ENCODE data around the gene COL23A1.
A peak's percentile ranks its signal among the peaks of the same experiment; 100 is the strongest.

The COL23A1 gene

GRCh38 chr5:178553517-178553916 is 36.7 kb downstream of the COL23A1 start:
- DNase-seq, result no peak
- Mint-ChIP-seq H3K27me3 (peaks cover 19% of the 10 kb centered on the region), H3K27ac (no peak overlapping the region), H3K4me1 (ENCODE audit: low read depth) (no peaks in the 10 kb centered on the region), H3K4me3 (no peak overlapping the region), H3K9me3 (no peaks in the 10 kb centered on the region), H3K36me3 (ENCODE audit: low read depth) (no peaks in the 10 kb centered on the region)

- H3K4me3 Mint-ChIP-seq, result no peak overlapping the region
- no peaks in the 10 kb centered on the region for H3K4me1 Mint-ChIP-seq (ENCODE audit: low read depth)
- DNase-seq, result no peak
- no peaks in the 10 kb centered on the region for H3K9me3 Mint-ChIP-seq
- peaks cover 16% of the 10 kb centered on the region for H3K27me3 Mint-ChIP-seq
- no peaks in the 10 kb centered on the region for H3K36me3 Mint-ChIP-seq (ENCODE audit: low read depth)
- no peak overlapping the region for H3K27ac Mint-ChIP-seq
These were observed 38.7 kb downstream of the COL23A1 start for GRCh38 chr5:178551468-178551867.

- H3K9me3 Mint-ChIP-seq, result no peaks in the 10 kb centered on the region
- DNase-seq, result no peak
- no peak overlapping the region for H3K27ac Mint-ChIP-seq
- no peak overlapping the region for H3K4me3 Mint-ChIP-seq
- H3K27me3 Mint-ChIP-seq, result peaks cover 16% of the 10 kb centered on the region
- no peaks in the 10 kb centered on the region for H3K36me3 Mint-ChIP-seq (ENCODE audit: low read depth)
- H3K4me1 Mint-ChIP-seq (ENCODE audit: low read depth), result no peaks in the 10 kb centered on the region
These were observed 39.1 kb downstream of the COL23A1 start for GRCh38 chr5:178551059-178551458.

- Mint-ChIP-seq H3K4me3 (no peak overlapping the region), H3K27me3 (peaks cover 12% of the 10 kb centered on the region), H3K27ac (no peak overlapping the region), H3K36me3 (ENCODE audit: low read depth) (no peaks in the 10 kb centered on the region), H3K9me3 (no peaks in the 10 kb centered on the region), H3K4me1 (ENCODE audit: low read depth) (no peaks in the 10 kb centered on the region)
- no peak for DNase-seq
These were observed 41.4 kb downstream of the COL23A1 start for GRCh38 chr5:178548746-178549145.

- Mint-ChIP-seq H3K36me3 (ENCODE audit: low read depth) (no peaks in the 10 kb centered on the region), H3K27me3 (peaks cover 12% of the 10 kb centered on the region), H3K9me3 (no peaks in the 10 kb centered on the region), H3K4me1 (ENCODE audit: low read depth) (no peaks in the 10 kb centered on the region), H3K4me3 (no peak overlapping the region), H3K27ac (peak overlapping the region; percentile 81)
- DNase-seq, result no peak
These were observed 42.3 kb downstream of the COL23A1 start for GRCh38 chr5:178547753-178548415.

GRCh38 chr5:178547052-178547666 is 43.0 kb downstream of the COL23A1 start:
- Mint-ChIP-seq H3K27ac (peak overlapping the region; percentile 50), H3K4me1 (ENCODE audit: low read depth) (no peaks in the 10 kb centered on the region), H3K4me3 (no peak overlapping the region), H3K27me3 (peaks cover 11% of the 10 kb centered on the region), H3K36me3 (ENCODE audit: low read depth) (no peaks in the 10 kb centered on the region), H3K9me3 (no peaks in the 10 kb centered on the region)
- no peak for DNase-seq

- Mint-ChIP-seq H3K36me3 (ENCODE audit: low read depth) (no peaks in the 10 kb centered on the region), H3K27me3 (peaks cover 6% of the 10 kb centered on the region), H3K27ac (no peak overlapping the region), H3K4me3 (no peak overlapping the region), H3K9me3 (no peaks in the 10 kb centered on the region), H3K4me1 (ENCODE audit: low read depth) (no peaks in the 10 kb centered on the region)
- no peak for DNase-seq
These were observed 43.5 kb downstream of the COL23A1 start for GRCh38 chr5:178546675-178547033.

- H3K9me3 Mint-ChIP-seq, result no peaks in the 10 kb centered on the region
- H3K4me3 Mint-ChIP-seq, result no peak overlapping the region
- no peaks in the 10 kb centered on the region for H3K36me3 Mint-ChIP-seq (ENCODE audit: low read depth)
- H3K27ac Mint-ChIP-seq, result no peak overlapping the region
- no peak for DNase-seq
- no peaks in the 10 kb centered on the region for H3K4me1 Mint-ChIP-seq (ENCODE audit: low read depth)
- peaks cover under 1% of the 10 kb centered on the region for H3K27me3 Mint-ChIP-seq
These were observed 44.1 kb downstream of the COL23A1 start for GRCh38 chr5:178545941-178546674.

- no peaks in the 10 kb centered on the region for H3K36me3 Mint-ChIP-seq (ENCODE audit: low read depth)
- no peaks in the 10 kb centered on the region for H3K4me1 Mint-ChIP-seq (ENCODE audit: low read depth)
- no peaks in the 10 kb centered on the region for H3K27me3 Mint-ChIP-seq
- no peaks in the 10 kb centered on the region for H3K9me3 Mint-ChIP-seq
- H3K4me3 Mint-ChIP-seq, result no peak overlapping the region
- DNase-seq, result no peak
- no peak overlapping the region for H3K27ac Mint-ChIP-seq
These were observed 45.0 kb downstream of the COL23A1 start for GRCh38 chr5:178545176-178545575.

- DNase-seq, result no peak
- no peaks in the 10 kb centered on the region for H3K9me3 Mint-ChIP-seq
- no peaks in the 10 kb centered on the region for H3K27me3 Mint-ChIP-seq
- H3K36me3 Mint-ChIP-seq (ENCODE audit: low read depth), result no peaks in the 10 kb centered on the region
- no peak overlapping the region for H3K27ac Mint-ChIP-seq
- H3K4me1 Mint-ChIP-seq (ENCODE audit: low read depth), result no peaks in the 10 kb centered on the region
- H3K4me3 Mint-ChIP-seq, result no peak overlapping the region
These were observed 45.9 kb downstream of the COL23A1 start for GRCh38 chr5:178544166-178544834.

- no peak for DNase-seq
- no peak overlapping the region for H3K27ac Mint-ChIP-seq
- no peaks in the 10 kb centered on the region for H3K4me1 Mint-ChIP-seq (ENCODE audit: low read depth)
- H3K36me3 Mint-ChIP-seq (ENCODE audit: low read depth), result no peaks in the 10 kb centered on the region
- no peak overlapping the region for H3K4me3 Mint-ChIP-seq
- H3K9me3 Mint-ChIP-seq, result no peaks in the 10 kb centered on the region
- no peaks in the 10 kb centered on the region for H3K27me3 Mint-ChIP-seq
These were observed 47.7 kb downstream of the COL23A1 start for GRCh38 chr5:178542455-178542854.

- no peak overlapping the region for H3K4me3 Mint-ChIP-seq
- H3K36me3 Mint-ChIP-seq (ENCODE audit: low read depth), result no peaks in the 10 kb centered on the region
- no peak overlapping the region for H3K27ac Mint-ChIP-seq
- H3K4me1 Mint-ChIP-seq (ENCODE audit: low read depth), result no peaks in the 10 kb centered on the region
- DNase-seq, result no peak
- no peaks in the 10 kb centered on the region for H3K9me3 Mint-ChIP-seq
- no peaks in the 10 kb centered on the region for H3K27me3 Mint-ChIP-seq
These were observed 49.7 kb downstream of the COL23A1 start for GRCh38 chr5:178540526-178540925.

GRCh38 chr5:178538741-178539229 is 51.4 kb downstream of the COL23A1 start:
- H3K36me3 Mint-ChIP-seq (ENCODE audit: low read depth), result no peaks in the 10 kb centered on the region

GRCh38 chr5:178537467-178538371 is 52.5 kb downstream of the COL23A1 start:
- Mint-ChIP-seq H3K27ac (no peak overlapping the region), H3K4me3 (no peak overlapping the region), H3K4me1 (ENCODE audit: low read depth) (no peaks in the 10 kb centered on the region), H3K27me3 (no peaks in the 10 kb centered on the region), H3K9me3 (no peaks in the 10 kb centered on the region), H3K36me3 (ENCODE audit: low read depth) (no peaks in the 10 kb centered on the region)
- no peak for DNase-seq

More at GRCh38 chr5:178538741-178539229, 51.4 kb downstream of the COL23A1 start:
- Mint-ChIP-seq H3K4me1 (ENCODE audit: low read depth) (no peaks in the 10 kb centered on the region), H3K9me3 (no peaks in the 10 kb centered on the region), H3K27me3 (no peaks in the 10 kb centered on the region), H3K27ac (no peak overlapping the region), H3K4me3 (no peak overlapping the region)
- no peak for DNase-seq
